Measurements from ENCODE around the gene MRPL42. TPM values are rescaled to one million over a fixed set of nuclear protein-coding genes. Genes with fewer than 3 reads are reported as not detected.

MRPL42 gene
- total RNA-seq, 1 donor from 2014 or later: 93.9 TPM

DNA sequence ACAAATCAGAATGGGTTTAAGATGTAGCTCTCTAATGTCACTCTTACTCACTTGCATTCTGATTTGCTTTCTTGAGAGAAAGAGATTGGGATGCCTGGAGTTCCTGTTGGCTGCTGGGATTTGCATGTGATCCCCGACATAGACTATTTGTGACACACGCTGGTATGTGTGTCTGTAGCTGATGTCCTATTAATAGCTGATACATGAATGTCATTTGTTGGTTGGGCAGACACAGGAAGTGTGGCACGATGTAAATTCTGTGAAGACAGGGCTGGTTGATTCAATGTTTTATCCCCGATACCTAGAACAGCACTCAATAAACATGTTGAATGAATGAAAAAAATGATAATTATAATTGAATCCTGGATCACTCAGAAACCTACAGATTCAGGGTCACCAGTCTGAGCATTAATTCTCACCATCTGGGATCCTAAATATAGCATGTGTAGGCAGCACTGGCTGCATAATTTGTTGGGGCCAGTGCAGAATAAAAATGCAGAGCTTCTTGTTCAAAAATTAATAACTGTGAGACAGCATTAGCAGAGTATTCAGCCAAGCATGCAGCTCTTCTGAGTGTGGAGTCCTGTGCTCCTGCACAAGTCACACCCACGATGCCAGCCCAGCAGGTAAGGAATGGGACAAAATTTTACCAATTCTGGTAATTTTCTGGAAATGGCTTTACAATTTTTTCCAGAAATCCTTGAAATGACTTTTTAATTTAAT lies 69.6 kb downstream of the MRPL42 start:
- no peaks in the 10 kb centered on the region for H3K36me3 Mint-ChIP-seq (ENCODE audit: insufficient read depth)
- no peak overlapping the region for H3K4me3 Mint-ChIP-seq (ENCODE audit: low read depth)
- H3K9me3 Mint-ChIP-seq (ENCODE audit: low read depth): peaks cover 3% of the 10 kb centered on the region
- DNase-seq (ENCODE audit: low spot score, unreplicated experiment): no peak
- TF ChIP-seq, protein P1, sequence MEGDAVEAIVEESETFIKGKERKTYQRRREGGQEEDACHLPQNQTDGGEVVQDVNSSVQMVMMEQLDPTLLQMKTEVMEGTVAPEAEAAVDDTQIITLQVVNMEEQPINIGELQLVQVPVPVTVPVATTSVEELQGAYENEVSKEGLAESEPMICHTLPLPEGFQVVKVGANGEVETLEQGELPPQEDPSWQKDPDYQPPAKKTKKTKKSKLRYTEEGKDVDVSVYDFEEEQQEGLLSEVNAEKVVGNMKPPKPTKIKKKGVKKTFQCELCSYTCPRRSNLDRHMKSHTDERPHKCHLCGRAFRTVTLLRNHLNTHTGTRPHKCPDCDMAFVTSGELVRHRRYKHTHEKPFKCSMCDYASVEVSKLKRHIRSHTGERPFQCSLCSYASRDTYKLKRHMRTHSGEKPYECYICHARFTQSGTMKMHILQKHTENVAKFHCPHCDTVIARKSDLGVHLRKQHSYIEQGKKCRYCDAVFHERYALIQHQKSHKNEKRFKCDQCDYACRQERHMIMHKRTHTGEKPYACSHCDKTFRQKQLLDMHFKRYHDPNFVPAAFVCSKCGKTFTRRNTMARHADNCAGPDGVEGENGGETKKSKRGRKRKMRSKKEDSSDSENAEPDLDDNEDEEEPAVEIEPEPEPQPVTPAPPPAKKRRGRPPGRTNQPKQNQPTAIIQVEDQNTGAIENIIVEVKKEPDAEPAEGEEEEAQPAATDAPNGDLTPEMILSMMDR (IDR thresholded peaks at IDR 0.05; ENCODE audit: unreplicated experiment): no peak
- peaks cover 4% of the 10 kb centered on the region for H3K4me1 Mint-ChIP-seq (ENCODE audit: low read depth)
- H3K27me3 Mint-ChIP-seq: no peaks in the 10 kb centered on the region
- H3K27ac Mint-ChIP-seq: no peak overlapping the region

DNA sequence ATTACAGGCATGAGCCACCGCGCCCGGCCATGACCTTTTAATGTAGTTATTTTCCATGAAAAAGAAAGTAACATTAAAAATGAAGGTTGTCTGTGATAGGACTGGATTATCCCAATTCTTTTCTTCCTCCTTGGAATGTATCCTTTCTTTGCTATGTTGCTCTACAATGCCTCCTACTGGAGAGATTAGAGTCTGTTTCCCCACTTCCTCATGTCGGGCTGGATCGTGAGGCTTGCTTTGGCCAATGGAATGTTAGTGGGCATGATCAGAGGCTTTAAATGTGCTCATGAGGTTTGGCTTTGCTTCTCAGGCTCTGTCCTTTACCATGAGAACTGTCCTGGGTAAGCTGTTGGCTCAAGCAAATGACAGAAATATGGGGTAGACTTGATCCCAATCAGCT lies 70.5 kb downstream of the MRPL42 start:
- Mint-ChIP-seq H3K36me3 (ENCODE audit: insufficient read depth) (no peaks in the 10 kb centered on the region), H3K4me1 (ENCODE audit: low read depth) (peaks cover 7% of the 10 kb centered on the region), H3K4me3 (ENCODE audit: low read depth) (no peak overlapping the region), H3K27ac (no peak overlapping the region), H3K27me3 (no peaks in the 10 kb centered on the region), H3K9me3 (ENCODE audit: low read depth) (peaks cover 3% of the 10 kb centered on the region)
- DNase-seq (ENCODE audit: low spot score, unreplicated experiment): no peak
- TF ChIP-seq, protein P1 (IDR thresholded peaks at IDR 0.05; ENCODE audit: unreplicated experiment): peak; percentile 12

DNA sequence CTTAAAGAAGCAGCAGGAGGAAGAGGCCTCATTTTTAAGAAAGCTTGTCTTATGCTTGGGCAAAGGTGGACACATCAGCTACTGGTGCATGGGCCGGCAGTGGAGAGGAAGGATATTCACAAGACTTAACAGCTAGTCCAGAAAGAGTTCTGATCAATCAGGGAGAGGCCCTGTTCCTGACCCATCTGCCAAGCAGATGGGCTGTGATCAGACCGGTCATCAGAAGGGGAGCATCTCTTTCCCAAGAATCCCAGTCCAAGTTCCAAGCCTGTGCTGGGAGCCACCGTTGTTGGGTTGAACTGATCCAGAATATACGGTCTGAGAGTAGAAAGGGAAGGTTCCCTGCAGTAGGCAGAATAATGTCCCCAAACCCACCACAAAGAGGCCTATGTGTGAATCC lies 72.5 kb downstream of the MRPL42 start:
- Mint-ChIP-seq H3K36me3 (ENCODE audit: insufficient read depth) (peaks cover 4% of the 10 kb centered on the region), H3K27me3 (no peaks in the 10 kb centered on the region), H3K4me1 (ENCODE audit: low read depth) (peaks cover 7% of the 10 kb centered on the region)

DNA sequence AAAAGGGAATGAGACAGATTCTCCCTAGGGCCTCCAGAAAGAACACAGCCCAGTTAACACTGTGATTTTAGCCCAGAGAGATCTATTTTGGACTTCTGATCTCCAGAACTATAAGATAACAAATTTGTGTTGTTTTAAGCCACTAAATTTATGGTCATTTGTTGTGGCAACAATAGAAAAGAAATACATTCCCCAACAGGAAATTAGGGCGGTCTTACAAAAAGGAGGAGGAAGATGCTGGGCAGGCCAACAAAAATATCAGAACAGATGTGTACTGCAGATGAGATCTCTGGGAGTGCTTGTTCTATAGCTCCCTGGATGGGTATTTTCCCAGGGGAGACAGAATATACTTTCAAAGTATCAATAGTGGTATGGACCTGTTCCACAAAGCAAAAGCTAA lies 73.2 kb downstream of the MRPL42 start:
- Mint-ChIP-seq H3K4me1 (ENCODE audit: low read depth) (peaks cover 7% of the 10 kb centered on the region), H3K27ac (no peak overlapping the region), H3K9me3 (ENCODE audit: low read depth) (no peaks in the 10 kb centered on the region), H3K36me3 (ENCODE audit: insufficient read depth) (peaks cover 4% of the 10 kb centered on the region), H3K4me3 (ENCODE audit: low read depth) (no peak overlapping the region), H3K27me3 (no peaks in the 10 kb centered on the region)
- DNase-seq (ENCODE audit: low spot score, unreplicated experiment): no peak
- TF ChIP-seq, protein P1 (IDR thresholded peaks at IDR 0.05; ENCODE audit: unreplicated experiment): no peak

More for the DNA sequence above, 72.5 kb downstream of the MRPL42 start:
- no peak overlapping the region for H3K4me3 Mint-ChIP-seq (ENCODE audit: low read depth)
- TF ChIP-seq, protein P1 (IDR thresholded peaks at IDR 0.05; ENCODE audit: unreplicated experiment): no peak
- no peak for DNase-seq (ENCODE audit: low spot score, unreplicated experiment)
- H3K9me3 Mint-ChIP-seq (ENCODE audit: low read depth): no peaks in the 10 kb centered on the region
- no peak overlapping the region for H3K27ac Mint-ChIP-seq

DNA sequence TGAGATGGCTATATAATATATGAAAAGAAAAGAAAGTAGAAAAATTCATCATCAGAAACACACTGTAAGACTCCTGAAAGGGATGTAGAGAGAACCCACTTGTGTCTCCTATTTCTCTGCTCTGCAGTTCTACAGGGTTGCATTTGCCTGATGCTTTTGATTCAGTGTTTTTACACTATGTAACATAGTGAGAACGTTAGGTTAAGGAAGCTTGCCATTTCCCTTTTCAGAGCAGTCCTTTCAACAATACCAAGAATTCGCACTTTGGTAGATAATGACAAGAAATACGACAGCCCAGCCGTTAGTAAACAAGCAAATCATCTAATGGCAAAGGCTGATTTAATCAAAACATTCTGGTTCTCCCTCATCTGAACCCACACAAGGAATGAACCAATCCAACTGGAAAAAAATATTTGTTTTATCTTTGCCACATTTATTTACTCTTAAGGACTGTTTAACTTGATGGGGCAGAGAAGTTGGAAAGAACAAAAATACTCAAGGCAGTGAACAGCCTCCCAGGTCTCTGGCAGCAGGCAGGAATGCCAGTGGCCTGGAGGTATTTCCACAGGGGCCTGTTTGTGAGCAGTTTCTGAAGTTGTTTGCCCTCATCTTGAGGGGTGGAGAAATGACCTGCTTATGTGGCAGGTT lies 74.4 kb downstream of the MRPL42 start:
- no peak overlapping the region for H3K4me3 Mint-ChIP-seq (ENCODE audit: low read depth)
- TF ChIP-seq, protein P1 (IDR thresholded peaks at IDR 0.05; ENCODE audit: unreplicated experiment): no peak
- H3K36me3 Mint-ChIP-seq (ENCODE audit: insufficient read depth): peaks cover 4% of the 10 kb centered on the region
- H3K4me1 Mint-ChIP-seq (ENCODE audit: low read depth): peaks cover 7% of the 10 kb centered on the region
- no peak for DNase-seq (ENCODE audit: low spot score, unreplicated experiment)
- H3K27me3 Mint-ChIP-seq: no peaks in the 10 kb centered on the region
- no peak overlapping the region for H3K27ac Mint-ChIP-seq
- H3K9me3 Mint-ChIP-seq (ENCODE audit: low read depth): no peaks in the 10 kb centered on the region

All from progenitor cell of endocrine pancreas (in vitro differentiated cells).